Sciatic nerve (tissue), 2 donors: ENCODE measurements around the gene BBS4. TPM values are rescaled to one million over a fixed set of nuclear protein-coding genes. Genes with fewer than 3 reads are reported as not detected.
"Not testable (repeated sequence)": the region's sequence is repeated elsewhere in the genome, so short reads cannot be mapped to it uniquely, and the experiment has no call there.

ENCODE experiments used
- ATAC-seq: fragments of 200-7000 bp; cut with Tn5 transposase; one replicate; pipeline ENCODE4 v1.9.1; 2020; ENCODE audit warnings: mild to moderate bottlenecking, moderate library complexity
- DNase-seq: peaks from one replicate; pipeline ENCODE4 v3.0.0-alpha.2; 2020; ENCODE audit warnings: low spot score
- intact Hi-C: fragments of 100-400 bp; cut with DNase I; formaldehyde crosslinking; loops from one replicate; pipeline ENCODE4 v1.14.2; 2022
- total RNA-seq: library from RNA; stranded (reverse); fragmentation: NEBNext Ultra II Directional; extraction: Animal tissue kit (Norgen Biotek cat#: 25700); gene quantifications from one replicate; pipeline ENCODE4 v1.2.1, GENCODE V29; 2021
- donor health status: DM: no; HTN: no; CAD: no.
- donor health status: DM: no; HTN: no; CAD: no.

BBS4 gene
- total RNA-seq, 1 donor from 2014 or later, result 28.9 TPM

DNA sequence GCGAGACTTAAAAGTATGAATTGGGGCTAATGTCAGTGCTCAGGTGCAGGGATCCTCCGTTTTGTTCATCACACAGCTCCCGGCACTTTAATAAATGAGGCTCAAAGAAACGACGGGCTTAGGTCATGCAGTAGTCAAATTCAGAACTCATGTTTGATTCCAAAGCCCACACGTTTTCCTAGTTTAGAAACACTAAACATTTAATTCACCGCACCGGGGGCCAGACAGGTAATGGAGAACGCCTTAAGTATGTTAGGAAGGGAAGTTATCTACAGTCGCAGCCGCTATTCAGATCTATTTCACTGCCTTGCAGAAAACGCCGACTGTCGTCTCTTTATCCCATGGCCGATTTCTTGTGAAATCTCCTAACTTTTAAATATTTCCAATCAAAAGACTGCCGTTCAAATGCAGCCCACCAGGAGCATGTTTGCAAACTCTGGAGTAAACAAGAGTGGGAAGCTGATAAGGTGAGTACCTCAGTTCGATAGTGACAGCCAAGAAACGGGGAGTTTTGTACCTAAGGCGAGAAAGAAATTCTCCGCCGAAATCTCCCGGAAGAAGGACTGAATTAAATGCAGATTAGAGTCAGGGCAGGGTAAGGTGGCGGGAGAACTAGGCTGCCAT, 594 bp upstream of the BBS4 start:
- intact Hi-C loops, result no loop called here
- ATAC-seq (no peak), DNase-seq (no peak)

DNA sequence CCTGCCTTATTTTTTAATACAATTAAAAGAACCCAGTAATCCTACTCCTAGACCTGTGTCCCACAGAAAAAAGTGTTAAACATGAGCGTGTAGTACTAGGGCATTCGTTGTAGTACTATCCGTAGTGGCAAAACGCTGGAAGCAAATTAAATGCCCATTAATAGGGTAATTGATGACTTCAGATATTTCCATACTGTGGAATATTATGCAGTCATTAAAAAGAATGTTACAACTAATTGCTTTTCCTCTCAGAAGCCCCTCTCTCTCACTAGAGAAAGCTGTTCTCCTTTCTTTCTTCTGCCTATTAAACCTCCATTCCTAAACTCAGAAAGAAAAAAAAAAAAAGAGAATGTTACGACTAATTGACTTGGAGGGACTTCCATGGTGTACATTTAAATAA, 2.7 kb downstream of the BBS4 start:
- no peak for ATAC-seq
- intact Hi-C loops, result no loop called here
- DNase-seq, result no peak

GRCh38 chr15:72690938-72691337, 4.9 kb downstream of the BBS4 start:
- no peak for ATAC-seq
- no peak for DNase-seq
- intact Hi-C loops, result no loop called here

GRCh38 chr15:72698938-72699337, 12.9 kb downstream of the BBS4 start:
- ATAC-seq, result no peak
- DNase-seq, result no peak
- intact Hi-C loops, result no loop called here

DNA sequence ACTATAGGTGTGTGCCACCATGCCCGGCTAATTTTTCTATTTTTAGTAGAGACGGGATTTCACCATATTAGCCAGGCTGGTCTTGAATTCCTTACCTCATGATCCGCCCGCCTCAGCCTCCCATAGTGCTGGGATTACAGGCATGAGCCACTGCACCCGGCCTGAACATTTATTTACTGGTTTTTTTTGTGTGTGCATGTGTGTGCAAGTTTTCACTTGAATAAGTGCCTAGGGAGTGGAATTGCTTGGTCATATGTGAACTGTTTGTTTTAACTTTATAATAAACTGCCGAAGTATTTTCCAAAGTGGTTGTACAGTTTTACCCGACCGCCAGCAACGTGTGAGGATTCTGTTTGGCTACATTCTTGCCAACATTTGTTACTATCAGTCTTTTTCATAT, 14.1 kb downstream of the BBS4 start:
- ATAC-seq (no peak), DNase-seq (no peak)
- intact Hi-C loops, result no loop called here

DNA sequence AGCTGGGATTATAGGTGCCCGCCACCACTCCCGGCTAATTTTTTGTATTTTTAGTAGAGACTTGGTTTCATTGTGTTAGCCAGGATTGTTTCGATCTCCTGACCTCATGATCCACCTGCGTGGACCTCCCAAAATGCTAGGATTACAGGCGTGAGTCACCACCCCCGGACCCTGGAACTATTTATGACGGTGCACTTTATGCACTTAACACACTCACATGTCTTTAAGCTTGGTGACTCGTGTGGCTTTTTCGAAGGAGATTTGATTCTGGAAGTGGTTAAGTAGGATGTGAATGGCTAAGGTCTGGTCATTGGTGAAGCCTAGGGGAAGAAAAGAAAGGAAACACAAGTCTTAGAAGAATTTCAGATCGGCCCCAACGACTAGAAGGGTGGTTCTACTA, 20.3 kb downstream of the BBS4 start:
- ATAC-seq (no peak), DNase-seq (no peak)
- intact Hi-C loops, result no loop called here

GRCh38 chr15:72708551-72709303, 22.7 kb downstream of the BBS4 start:
- DNase-seq, intact Hi-C loops, ATAC-seq: not testable (repeated sequence)

DNA sequence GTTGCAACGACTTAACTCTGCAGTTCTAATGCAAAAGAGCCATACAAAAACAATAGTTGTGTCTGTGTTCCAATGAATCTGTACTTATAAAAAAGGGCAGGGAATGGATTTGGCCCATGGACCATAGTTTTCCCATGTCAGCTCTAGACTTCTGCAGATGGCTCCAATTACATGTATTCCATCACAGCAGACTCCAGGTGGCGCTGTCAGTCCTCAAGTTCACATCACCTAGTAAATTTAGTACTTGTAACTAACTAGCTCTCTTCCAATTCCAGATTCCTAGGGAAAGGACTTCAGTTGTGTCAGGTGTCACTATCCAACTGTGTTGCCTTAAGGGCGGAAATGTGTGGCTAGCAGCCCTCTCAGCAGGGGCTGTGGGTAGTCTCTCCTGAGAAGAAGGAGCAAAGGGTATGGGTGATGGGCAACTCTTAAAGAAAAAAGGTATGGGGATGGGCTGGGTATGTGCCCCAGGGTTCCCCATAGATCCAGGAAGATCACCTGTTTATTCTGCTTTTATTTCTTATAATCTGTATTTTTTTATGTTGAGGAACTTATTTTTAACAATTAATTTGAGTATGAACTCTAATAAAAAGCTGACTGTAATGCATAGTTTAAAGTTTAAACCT, 36.2 kb downstream of the BBS4 start:
- DNase-seq (peak; percentile 73), ATAC-seq (no peak)
- intact Hi-C loops, result no loop called here

DNA sequence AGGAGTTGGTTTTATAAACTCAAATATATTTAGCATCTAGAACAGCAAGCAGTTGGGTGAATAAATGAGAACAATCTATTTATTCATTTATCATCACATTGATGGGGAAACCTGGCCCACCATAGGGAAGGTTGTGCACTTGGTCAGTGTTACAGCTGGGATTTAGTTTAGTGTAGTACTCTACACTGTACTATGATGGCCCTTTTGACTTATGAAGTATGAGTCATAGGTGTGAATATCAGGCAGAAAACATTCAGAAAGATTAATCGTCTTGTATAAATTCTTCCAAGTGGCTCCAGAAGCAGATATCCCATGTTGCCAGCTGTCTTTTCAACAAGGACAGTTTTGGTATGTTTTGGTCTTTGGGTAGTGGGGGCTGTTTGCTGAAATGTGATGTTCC, 38.0 kb downstream of the BBS4 start:
- intact Hi-C loops, result no loop called here
- DNase-seq (no peak), ATAC-seq (no peak)

GRCh38 chr15:72725446-72725845, 39.4 kb downstream of the BBS4 start:
- no peak for ATAC-seq
- intact Hi-C loops, result no loop called here
- DNase-seq, result no peak

DNA sequence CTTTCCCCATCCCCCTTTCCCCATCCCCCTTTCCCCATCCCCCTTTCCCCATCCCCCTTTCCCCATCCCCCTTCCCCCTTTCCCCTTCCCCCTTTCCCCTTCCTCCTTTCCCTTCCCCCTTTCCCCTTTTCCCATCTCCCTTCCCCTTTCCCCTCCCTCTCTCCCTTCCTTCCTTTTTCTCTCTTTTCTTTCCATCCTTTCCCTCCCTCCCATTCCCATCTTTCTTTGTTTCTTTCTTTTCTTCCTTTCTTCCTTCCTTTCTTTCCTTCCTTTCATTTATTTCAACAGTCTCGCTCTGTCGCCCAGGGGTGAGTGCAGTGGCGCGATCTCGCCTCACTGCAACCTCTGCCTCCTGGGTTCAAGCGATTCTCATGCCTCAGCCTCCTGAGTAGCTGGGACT, 39.8 kb downstream of the BBS4 start:
- intact Hi-C loops, ATAC-seq, DNase-seq: not testable (repeated sequence)

DNA sequence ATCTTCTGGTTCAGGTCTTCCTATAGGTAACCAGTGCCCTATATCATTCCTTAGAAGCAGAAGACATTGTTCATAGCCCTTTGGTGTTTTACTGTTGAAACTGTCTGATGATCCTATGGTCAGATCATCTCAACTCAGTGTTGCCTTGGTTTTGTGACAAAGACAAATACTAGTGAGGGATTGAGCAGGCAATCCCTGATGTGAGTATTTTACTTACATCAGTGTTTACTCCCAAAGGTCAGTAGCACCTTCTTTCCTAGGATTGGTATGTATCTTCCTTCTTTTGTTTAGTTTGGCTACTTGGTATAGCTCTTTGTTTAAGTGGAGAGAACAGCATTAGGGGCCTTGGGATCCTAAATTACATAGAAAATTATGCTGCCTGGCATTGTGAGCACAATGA, 41.1 kb downstream of the BBS4 start:
- ATAC-seq, result no peak
- DNase-seq, result no peak
- intact Hi-C loops, result no loop called here

DNA sequence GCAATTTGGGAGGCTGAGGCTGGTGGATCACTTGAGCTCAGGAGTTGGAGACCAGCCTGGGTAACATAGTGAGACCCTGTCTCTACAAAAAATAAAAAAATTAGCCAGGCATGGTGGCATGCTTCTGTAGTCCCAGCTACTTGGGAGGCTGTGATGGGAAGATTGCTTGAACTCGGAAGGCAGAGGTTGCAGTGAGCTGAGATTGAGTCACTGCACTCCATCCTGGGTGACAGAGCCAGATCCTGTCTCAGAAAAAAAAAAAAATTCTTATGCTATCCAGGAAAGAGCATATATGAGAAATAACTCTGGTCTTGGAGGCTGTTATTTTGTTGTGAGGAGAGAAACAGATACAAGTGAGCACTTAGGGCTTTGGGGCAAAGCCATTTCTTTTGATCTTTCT, 42.2 kb downstream of the BBS4 start:
- not testable (repeated sequence) for ATAC-seq

DNA sequence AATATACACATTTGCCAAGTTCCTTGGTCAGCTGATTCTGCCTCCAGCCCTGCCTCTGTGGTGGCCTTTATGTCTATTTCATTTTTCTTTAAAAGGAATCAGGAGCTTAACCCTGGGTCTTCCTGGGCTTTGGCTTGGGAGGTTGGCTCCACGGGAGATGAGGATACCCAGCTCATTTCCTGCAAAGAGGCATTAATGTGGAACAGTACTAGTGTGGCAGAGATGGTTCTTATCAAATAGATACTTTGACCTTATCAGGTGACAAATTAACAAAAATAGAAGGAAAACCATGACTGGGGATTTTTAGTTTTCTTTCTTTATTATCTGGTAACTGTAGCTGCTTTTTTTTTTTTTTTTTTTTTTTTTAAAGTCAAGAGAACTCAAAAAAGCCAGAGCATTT, 42.8 kb downstream of the BBS4 start:
- DNase-seq (no peak), ATAC-seq (no peak)
- intact Hi-C loops, result no loop called here

More for the DNA sequence above, 42.2 kb downstream of the BBS4 start:
- DNase-seq, intact Hi-C loops: not testable (repeated sequence)

DNA sequence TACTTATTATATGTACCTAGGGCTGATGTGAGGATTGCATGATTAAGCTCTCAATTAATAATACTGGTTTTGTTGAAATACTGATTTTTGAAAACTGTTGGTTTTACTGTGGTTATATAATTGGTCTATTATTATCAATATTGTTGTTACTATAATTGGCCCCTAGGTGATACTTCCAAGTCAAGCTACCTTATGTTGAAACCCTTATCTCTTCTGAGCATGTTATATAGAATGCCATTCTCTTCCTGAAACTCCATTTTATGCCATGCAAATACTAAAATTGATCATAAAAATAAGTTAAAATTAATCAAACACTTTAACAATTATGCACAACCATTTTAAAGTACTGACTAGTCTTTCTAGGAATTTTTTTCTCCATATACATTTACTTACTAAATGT, 46.1 kb downstream of the BBS4 start:
- DNase-seq, result no peak
- no peak for ATAC-seq

DNA sequence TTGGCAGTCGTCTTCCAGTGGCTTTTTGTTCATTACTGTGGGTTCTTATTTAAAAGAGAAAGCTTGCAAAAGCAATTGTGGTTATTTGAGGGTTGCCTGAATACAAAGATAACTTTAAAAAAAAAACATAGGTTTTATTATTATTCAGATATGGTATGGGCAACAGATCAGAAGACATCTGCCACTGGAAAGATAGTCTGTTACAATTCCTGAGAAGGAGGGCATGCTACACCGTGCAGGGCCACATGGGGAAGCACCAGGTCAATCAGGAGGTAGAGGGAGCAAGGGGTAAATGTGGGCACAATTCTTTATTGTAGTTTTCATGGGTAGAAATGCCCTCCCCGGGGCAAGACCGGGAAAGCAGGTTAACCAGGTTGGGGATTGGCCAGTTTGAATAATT, 46.5 kb downstream of the BBS4 start:
- no peak for DNase-seq
- intact Hi-C loops, result no loop called here
- no peak for ATAC-seq

More for the DNA sequence above, 46.1 kb downstream of the BBS4 start:
- intact Hi-C loops, result no loop called here

- intact Hi-C loops, result no loop called here
- DNase-seq, result no peak
Measured at GRCh38 chr15:72733941-72734738, 48.1 kb downstream of the BBS4 start.

DNA sequence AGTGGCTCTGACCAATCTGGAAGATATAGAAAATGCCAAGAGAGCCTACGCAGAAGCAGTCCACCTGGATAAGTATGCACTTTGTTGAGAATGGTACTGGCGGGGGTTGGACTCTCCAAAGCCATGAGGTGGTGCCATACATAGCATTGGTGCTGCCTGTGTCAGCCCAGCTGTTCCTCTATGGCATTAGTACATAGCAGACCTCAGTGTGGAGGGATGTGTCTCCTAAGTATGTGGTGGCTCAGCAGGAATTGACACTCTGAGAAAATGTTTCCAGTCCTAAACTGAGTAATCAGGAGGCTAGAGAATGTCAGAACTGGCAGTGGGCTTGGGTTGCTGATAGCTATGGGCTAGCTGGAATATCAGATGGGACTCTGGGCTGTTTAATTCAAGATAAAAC, 49.1 kb downstream of the BBS4 start:
- intact Hi-C loops, result no loop called here
- no peak for DNase-seq

More at GRCh38 chr15:72733941-72734738, 48.1 kb downstream of the BBS4 start:
- ATAC-seq, result no peak

GRCh38 chr15:72737061-72737460, 51.1 kb downstream of the BBS4 start:
- DNase-seq (no peak), ATAC-seq (no peak)
- intact Hi-C loops, result no loop called here

More for the DNA sequence above, 49.1 kb downstream of the BBS4 start:
- no peak for ATAC-seq
